AG04449 (cell line): ENCODE measurements around the gene SLC43A3.

Experiments
- CTCF ChIA-PET: fragments of 350-600 bp; formaldehyde crosslinking; extraction: SDS; loops from one replicate; lab custom pipeline; 2021; ENCODE audit warnings: antibody characterized with exemption; lab: Yijun Ruan, JAX
- POLR2A ChIA-PET: fragments of 400-600, 350-600 bp; formaldehyde crosslinking; extraction: SDS; loops from one replicate; lab custom pipeline; 2020; ENCODE audit warnings: antibody characterized with exemption, inconsistent platforms; lab: Yijun Ruan, JAX
- DNase-seq: peaks from one replicate; pipeline ENCODE4 v3.0.0-alpha.2; 2010; ENCODE audit warnings: low read depth, low spot score
- H3K4me3 ChIP-seq: 2 replicates; pipeline ENCODE4 v1.5.1; 2011; ENCODE audit warnings: low read depth, mild to moderate bottlenecking, control low read depth, low read length
- TF ChIP-seq, protein P1 (sequence below): IDR thresholded peaks from one replicate; pipeline ENCODE4 v1.5.1; 2011; ENCODE audit warnings: mild to moderate bottlenecking, moderate library complexity, low read length, control low read depth, inconsistent platforms; ENCODE audit not compliant: insufficient read depth; ENCODE audit errors: missing control alignments

The SLC43A3 gene

DNA sequence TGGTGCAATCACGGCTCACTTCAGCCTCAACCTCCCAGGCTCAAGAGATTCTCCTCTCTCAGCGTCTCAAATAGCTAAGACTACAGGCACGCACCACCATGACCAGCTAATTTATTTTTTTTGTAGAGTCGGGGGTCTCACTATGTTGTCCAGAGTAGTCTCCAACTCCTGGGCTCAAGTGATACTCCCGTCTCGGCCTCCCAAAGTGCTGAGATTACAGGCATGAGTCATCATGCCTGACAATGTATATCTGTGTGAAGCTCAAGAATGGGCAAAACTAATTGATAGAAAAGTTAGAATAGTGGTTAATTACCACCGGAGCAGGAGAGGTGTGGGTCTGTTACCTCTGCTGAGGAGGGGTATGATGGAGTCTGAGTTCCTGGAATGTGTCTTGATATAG is 9.1 kb upstream of the SLC43A3 start:
- no peak for DNase-seq
- ChIA-PET POLR2A (interaction anchor here (0.7 kb wide), 1 partner anchor 1020 kb away, joined by 3 read pairs; no protein-coding TSS in a partner anchor), CTCF (interaction anchor here (0.6 to 12.3 kb wide), 7 partner anchors 15 to 91 kb away, joined by 3 to 134 read pairs (median 5); partner anchors contain the start of gene RTN4RL2)
- H3K4me3 ChIP-seq: no peak overlapping the region
- TF ChIP-seq, protein P1, sequence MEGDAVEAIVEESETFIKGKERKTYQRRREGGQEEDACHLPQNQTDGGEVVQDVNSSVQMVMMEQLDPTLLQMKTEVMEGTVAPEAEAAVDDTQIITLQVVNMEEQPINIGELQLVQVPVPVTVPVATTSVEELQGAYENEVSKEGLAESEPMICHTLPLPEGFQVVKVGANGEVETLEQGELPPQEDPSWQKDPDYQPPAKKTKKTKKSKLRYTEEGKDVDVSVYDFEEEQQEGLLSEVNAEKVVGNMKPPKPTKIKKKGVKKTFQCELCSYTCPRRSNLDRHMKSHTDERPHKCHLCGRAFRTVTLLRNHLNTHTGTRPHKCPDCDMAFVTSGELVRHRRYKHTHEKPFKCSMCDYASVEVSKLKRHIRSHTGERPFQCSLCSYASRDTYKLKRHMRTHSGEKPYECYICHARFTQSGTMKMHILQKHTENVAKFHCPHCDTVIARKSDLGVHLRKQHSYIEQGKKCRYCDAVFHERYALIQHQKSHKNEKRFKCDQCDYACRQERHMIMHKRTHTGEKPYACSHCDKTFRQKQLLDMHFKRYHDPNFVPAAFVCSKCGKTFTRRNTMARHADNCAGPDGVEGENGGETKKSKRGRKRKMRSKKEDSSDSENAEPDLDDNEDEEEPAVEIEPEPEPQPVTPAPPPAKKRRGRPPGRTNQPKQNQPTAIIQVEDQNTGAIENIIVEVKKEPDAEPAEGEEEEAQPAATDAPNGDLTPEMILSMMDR: no peak

DNA sequence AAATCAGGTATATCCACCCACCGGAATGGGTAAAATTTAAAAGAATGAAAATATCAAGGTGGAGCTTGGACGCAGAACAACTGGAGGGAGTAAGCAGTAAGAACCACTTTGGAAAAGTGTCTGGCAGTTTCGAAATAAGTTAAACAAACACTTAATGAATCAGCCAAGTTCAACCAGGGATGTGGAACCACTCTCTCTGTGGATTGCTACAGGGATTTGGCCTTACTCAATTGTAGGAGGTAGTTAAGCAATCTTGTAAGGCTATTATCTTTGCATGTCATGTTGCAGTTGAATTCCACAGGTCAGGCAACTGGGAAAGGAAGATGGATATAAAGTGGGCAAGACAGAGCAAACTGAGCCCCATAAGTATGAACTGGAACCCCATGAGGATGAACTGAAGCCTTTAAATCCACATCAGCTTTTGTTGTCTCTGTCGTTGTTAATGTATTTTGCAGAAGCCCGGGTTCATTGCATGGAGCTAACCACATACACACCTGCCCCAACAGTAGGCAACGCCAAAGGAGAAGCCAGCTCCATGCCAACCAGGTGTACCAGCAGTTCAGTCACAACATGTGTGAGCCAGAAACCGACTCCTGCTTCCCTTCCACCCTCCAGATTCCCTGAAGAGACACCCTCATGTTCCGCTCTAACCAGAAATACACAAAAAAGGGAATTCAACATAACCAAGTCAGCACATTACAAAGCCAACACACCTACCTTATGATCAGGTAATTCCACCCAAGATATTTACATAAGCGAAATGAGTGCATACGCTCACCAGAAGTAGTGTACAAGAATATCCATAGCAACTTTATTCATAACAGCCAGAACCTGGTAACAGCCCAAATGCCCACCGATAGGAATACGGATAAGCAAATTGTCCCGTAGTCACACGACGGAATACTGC is 8.0 kb upstream of the SLC43A3 start:
- TF ChIP-seq, protein P1: no peak
- H3K4me3 ChIP-seq: no peak overlapping the region
- POLR2A ChIA-PET: no interaction called here
- DNase-seq: peak; percentile 83
- CTCF ChIA-PET: interaction anchor here (0.9 to 5.6 kb wide), 4 partner anchors 22 to 93 kb away, joined by 3 to 40 read pairs (median 4); no protein-coding TSS in a partner anchor

DNA sequence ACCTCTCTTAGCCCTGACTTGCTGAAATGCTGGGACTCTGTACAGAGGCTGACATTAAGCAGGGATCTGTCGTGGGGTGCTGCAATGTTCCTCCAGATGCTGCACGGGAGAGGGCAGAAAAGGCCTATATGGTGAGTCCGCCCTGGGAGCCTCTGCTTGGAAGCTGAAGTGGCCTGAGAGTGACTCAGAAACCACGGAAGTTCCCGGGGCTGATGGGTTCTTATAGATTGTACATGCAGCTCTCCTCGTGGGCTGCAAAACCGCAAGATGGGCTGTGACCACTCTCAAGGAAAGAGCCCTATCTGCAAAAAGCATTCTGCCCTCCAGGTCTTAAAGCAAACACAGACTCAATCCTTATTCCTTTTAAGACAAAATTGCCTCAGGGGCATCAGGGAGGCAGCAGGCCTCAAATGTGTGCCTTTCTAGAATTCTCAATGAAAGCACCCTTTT is 5.8 kb upstream of the SLC43A3 start:
- POLR2A ChIA-PET: no interaction called here
- no peak overlapping the region for H3K4me3 ChIP-seq
- CTCF ChIA-PET: interaction anchor here (0.6 to 5.6 kb wide), 7 partner anchors 24 to 1081 kb away, joined by 3 to 40 read pairs (median 3); no protein-coding TSS in a partner anchor
- TF ChIP-seq, protein P1: no peak
- peak; percentile 47 for DNase-seq

DNA sequence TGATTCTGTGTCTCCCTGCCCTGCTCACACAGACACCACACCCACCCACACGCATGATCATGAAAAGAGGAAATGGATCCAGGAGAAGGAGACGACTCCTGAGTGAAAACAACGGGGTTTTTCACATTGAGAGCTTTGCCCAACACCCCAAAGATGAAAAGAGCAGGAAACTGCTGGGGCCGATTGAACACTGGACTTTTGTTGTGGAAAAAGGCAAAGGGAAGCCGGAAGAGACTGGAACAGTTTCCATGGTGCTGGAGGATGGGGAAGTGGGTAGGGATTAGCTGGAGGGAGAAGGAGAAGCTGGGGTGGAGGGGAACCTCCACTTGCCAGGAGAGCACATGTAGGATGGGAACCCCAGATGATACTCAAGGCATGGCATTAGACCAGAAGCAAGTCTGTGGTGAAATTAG is 5.2 kb upstream of the SLC43A3 start:
- ChIA-PET POLR2A (no interaction called here), CTCF (interaction anchor here (1.1 to 5.6 kb wide), 4 partner anchors 25 to 209 kb away, joined by 3 to 40 read pairs (median 6); no protein-coding TSS in a partner anchor)
- TF ChIP-seq, protein P1: no peak
- DNase-seq: no peak
- H3K4me3 ChIP-seq: no peak overlapping the region

DNA sequence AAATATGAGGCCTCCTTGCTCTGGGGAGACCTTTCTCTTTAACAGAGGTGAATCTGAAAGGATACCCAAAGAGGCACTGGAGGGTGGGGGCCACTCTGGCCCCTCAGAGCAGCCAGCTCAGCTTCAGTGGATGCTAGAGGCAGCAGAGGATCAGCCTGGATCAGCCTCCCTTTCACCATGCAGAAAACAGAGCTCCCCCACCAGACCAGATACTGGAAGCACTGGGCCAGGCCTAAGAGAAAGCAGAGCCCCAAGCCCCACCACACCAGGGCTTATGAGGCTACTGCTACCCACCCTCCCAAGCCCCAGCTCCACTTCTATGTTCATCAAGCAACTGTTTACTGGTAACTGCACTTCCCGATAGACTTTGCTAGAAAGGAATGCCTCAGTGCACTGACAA is 4.0 kb upstream of the SLC43A3 start:
- CTCF ChIA-PET: interaction anchor here (0.9 to 5.6 kb wide), 8 partner anchors 23 to 213 kb away, joined by 3 to 40 read pairs (median 4); partner anchors contain the start of gene RTN4RL2
- TF ChIP-seq, protein P1: no peak
- POLR2A ChIA-PET: no interaction called here
- DNase-seq: no peak
- no peak overlapping the region for H3K4me3 ChIP-seq

DNA sequence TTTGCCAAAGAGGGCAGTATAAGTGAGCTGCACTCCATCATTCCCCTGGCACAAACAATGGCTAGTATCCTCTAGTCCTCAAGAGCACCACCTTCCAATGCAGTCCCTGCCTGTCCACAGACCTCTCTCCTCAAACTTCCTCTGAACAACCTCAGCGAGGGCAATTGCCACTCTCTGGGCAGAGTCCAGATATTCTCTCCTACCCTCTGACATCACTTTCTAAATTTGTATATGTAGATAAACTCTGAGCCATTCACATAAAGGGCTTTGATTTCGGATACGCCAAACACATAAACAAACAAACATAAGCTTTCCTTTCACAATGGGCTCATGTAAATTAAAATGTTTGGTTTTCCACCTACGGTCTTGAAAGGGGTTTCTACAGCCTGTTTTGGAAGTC is 3.0 kb upstream of the SLC43A3 start:
- CTCF ChIA-PET: interaction anchor here (0.7 to 5.6 kb wide), 8 partner anchors 24 to 214 kb away, joined by 3 to 40 read pairs (median 4); partner anchors contain the start of gene RTN4RL2
- POLR2A ChIA-PET: no interaction called here
- DNase-seq: no peak
- TF ChIP-seq, protein P1: no peak
- no peak overlapping the region for H3K4me3 ChIP-seq
